Endometrial microvascular endothelial cells (primary cell): ENCODE data around the gene C22orf23. TPM values are rescaled to one million over a fixed set of nuclear protein-coding genes. Genes with fewer than 3 reads are reported as not detected.

Source experiments
- in situ Hi-C: cut with HindIII; loops from 2 replicates; pipeline ENCODE4 v1.10.0; 2017; ENCODE audit warnings: low sequenced_read_pairs, low pct_unique_long_range_greater_than_20kb; ENCODE audit errors: inconsistent ontology term
- total RNA-seq: library from RNA; depleted of rRNA; stranded (reverse); fragments of >200 nt; gene quantifications from one replicate; pipeline ENCODE4 v1.2.3, GENCODE V29; 2015; ENCODE audit errors: inconsistent ontology term

The C22orf23 gene
- total RNA-seq, 1 donor from 2014 or later: not detected

DNA sequence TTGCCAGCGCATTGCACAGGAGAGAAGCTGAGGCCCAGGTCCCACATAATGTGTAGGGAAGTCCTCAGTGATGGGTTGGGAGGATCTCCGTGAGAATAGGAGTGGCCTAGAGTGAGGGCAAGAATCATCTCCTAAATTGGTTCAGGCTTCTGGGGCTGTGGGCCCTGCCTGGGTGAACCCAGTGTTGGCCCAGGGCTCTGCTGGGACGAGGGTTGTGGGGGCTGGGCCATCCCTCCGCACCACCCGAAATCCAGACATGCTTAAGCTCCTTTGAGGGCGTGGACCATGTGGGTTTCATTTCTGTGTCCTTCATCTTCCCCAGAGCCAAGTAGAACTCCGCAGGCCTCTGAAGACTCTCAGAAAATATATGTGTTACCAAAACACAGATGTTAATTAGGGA lies 43.6 kb downstream of the C22orf23 start:
- in situ Hi-C loops: no loop called here

DNA sequence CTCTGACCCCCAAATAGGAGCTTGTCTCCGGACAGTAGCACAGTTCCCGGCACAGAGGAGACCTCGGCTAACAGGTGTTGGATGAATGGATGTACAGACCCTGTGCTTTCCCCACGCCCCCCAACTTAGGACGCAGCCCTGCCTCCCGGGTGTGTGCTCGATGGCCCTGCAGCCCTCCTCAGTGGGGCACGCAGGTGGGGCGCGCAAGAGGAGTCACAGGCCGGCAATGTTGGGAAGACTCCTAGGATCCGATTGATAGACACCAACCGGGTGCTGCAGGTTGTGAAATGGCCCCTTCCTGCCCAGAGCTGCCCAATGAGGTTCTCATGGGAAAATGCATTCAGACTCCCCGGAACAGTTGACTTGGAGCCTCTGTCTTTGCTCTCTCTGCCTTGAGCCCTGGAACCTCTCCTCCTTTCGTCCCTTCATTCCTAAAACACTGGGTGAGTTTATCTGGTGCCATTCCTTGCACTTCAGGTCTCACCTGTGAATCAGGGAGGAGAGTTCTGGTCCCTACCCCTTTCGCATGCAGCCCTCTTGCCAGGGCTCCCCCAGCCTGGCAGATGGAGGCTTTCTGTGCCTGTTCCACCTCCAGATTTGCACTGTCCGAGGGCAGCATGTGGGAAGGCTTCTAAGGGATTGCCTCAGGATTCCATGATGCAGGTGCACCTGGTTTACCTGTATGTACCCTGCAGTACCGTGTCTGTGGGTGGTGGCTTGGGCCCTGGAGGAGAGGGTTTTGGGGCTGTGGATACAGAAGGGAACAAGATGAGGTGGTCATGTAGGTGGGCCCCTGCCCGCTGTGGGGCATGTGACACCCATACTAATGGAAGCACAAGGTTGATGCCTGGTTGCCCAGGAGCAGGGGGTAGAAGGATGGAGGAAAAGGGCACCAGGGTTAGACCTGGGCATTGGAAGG lies 46.1 kb downstream of the C22orf23 start:
- in situ Hi-C loops: no loop called here

DNA sequence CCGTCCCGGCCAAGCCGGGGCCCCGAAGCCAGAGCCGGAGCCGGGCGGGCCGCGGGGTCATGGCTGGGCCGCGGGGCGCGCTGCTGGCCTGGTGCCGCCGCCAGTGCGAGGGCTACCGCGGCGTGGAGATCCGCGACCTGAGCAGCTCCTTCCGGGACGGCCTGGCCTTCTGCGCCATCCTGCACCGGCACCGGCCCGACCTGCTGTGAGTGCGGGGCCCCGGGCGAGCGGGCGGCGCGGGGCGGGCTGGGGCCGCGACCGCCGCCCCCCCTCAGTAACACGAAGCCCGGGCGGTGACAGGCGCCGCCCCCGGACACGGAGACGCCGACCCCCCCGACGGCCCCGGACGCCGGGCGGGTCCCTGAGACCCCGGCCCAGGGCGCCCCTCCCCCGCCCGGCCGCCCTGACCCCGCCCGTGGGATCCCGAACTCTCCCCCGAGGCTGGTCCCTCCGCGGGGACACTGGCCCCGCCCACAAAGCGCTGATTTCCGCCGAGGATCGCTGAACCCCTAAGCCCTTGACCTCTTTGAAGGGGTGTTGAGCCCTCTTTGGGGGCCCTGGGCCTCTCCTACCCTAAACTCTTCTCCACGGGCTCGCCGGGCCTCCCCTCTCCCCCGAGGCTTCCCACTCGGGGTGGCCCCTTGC lies 46.9 kb downstream of the C22orf23 start:
- in situ Hi-C loops: no loop called here

DNA sequence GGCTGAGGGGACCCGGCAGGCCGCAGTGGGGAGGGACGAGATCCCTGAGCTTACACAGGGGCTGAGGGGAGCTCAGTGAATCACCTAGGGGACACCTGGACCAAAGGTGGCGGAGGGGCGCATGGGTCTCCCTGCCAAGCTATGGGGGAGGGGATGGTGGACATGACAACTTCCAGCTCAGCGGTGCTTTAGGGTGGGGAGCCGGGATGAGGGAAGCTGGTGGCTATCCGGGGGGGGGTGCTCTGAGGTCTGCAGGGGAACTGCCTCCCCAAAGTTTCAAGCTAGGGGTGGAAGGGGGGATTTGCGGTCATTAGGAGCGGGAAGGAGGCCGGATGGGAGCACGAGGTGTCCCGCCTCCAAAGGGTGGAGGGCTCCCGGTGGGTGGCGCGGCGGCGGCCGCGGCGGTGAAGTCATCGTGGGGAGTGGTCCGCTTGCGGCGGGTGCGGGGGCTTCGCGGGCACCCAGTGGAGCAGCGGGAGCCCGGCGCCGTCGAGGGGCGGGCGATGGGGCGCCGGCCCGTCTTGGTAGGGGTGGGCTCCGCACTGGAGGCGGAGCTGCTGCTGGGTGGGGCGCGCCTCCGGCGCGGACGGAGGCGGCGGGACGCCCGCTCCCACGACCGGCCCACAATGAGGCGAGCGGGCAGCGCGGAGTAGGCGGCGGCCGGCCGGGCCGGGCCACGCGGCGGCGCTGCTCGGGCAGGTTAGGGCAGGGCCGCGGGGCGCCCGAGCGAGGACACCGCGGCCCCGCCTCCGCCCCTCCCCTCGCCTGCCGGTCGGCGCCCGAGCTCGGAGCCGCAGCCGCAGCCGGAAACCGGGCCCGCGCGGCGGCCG lies 47.7 kb downstream of the C22orf23 start, which contains the start of gene MICALL1:
Gene MICALL1, plus strand, starts transcription at position 764 of the 830 bp plus-strand sequence. CDS start 126 bp downstream, outside the sequence.
- in situ Hi-C loops: no loop called here

DNA sequence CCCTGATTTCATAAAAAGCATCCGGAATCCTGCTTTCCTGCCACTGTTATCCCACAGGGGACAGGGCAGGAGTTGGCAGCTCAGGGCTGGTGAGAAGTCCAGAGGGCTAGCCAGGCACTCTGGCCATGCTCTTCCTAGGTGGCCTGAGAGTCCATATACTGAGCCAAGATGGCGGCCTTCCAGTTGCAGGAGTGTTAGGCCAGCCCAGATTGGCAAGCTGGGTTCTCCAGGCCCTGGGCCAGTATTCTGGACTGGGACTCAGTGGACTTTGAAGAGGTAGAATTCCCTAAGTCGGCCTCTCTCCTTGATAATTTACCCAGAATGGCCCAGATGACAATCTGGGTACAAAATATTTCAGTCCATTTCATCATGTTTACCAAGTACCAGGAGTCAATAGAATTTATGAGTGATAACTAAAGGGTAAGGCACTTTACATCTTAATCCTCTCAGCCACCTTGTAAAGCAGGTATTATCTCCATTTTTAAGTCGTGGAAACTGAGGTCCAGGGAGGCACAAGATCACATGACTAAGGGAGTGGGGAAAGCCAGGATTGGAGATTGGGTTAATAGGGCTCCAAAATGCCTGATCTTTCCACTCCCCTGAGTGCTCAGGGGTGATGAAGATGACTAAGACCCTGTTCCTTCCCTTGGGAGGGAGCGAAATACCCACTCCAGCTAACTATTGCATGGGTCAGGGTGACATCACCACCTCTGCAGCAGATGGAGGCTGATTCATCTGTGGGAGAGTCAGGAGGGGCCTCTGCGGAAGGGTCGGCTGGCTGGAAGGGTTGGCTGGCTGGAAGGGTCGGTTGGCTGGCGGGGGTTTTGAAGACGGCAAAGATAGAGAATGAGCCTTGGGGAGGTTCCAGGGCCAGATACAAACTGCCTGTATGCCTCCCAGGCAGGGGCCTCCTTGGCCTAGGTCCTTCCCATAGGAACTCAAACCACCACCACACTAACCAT lies 48.5 kb downstream of the C22orf23 start:
- in situ Hi-C loops: no loop called here

DNA sequence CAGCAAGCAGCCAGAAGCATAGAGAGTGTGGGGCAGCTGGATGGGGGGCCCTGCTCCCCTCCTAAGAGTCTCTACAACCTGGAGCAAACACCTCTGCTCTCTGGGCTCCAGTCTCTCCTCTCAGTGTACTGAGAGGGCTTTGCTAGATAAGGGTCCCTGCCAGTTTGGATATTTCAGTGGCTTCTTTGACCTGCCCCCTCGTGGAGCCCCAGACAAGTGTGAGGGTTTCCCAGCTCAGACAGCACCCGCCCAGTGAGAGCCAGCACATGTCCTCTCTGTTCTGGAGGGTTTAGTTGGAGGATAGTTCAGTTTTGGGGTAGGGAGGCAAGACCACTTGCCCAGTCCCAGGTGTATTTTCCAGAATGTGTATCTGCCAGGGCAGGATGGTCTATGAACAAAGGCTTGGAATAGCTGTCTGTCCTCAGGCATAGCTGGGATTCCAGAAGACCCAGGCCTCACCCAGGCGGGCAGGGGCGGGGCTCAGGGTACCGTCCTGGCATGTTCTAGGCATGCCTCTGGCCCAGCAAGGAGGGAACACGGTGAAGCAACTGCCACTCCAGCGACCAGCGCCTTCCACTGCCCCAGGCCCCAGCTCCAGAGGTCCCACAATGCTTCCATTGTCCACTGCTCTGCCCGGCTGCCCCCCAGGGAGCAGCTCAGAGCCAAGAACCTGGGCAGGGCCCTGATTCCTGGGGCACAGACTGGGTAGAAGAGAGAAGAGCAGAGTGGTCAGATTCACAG lies 54.8 kb downstream of the C22orf23 start:
- in situ Hi-C loops: no loop called here

DNA sequence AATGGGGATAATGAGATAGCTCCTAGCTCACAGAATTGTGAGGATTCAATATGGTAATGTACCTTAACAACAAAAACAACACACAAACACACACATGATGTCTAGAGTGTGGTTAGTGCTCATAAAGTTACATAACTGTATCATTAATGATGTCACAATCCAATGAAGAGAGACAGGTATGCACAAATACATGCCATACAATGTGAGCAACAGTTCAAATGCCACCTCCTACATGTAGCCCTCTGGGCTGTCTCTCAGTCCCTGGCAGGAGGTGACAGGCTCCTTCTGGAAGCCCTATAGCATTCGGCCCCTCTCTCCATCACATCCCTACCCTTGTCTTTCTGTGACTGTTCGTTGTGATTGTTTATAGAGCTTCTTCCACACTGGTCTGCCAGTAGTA lies 55.6 kb downstream of the C22orf23 start:
- in situ Hi-C loops: no loop called here

DNA sequence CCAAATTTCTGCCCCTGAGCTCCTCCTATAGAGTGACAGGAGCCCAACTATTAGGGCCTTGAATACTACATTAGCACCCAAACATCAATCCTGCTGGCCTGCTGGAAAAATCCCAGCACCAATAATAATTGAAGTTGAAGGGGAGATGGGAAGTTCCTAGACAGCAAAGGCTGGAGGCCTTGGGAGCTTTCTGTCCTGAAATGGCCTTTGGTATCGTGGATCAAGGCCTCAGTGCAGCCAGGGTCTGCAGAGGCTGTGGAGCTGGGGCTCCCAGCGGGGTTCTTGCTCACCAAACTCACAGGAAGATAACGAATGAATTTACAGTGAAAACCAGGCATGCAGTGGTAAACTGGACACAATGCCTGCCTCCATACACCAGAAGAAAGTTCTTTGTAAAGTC lies 56.5 kb downstream of the C22orf23 start:
- in situ Hi-C loops: no loop called here

DNA sequence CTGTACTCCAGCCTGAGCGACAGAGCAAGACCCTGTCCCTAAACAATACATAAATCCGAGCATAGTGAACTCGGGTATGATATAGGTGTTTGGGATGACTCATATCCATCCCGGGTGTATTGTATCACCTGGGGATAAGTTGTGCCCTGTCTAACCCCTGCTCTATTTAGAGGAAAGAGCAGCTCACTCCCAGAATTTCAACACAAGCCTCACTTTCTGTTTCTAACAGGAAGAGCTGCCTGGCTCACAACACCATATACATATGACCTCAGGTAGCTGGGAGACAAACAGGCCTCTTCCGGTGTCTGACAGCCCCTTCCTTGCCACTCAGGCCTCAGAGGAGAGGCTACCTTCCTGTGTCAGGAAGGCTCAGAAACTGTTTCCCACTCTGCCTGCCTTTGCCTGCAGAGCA lies 57.2 kb downstream of the C22orf23 start:
- in situ Hi-C loops: no loop called here

DNA sequence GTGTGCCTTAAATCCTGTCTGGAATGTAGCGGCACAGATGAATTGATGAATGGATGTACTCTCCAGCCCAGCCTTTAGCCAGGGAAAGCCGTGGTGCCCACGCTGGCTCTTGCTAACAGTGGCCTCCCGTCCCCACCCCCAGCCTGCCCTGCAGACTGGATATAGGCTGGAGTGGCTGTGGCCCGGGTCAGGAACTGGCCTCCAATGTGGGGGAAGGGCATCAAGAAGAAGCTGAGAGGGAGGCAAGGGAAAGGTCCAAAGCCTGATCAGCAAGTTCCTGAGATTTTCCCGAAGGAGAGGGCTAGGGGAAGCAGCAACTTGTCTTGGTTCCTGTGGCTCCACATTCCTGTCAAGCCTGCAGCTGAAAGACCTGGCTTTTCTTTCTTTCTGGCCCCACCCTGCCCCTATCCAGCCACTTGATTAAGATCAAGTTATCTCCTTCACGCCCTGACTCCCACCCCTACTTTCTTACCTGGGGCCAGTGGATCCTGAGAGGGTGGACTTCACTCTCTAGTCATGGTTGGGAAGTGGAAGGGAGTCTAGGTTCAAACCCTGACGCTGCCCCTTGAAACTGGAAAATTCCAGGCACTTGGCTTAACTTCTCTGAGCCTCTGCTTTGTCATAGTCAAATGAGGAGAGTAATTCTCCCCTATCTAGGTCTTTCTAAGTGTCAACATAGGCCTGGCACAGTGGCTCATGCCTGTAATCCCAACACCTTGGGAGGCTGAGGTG lies 58.3 kb downstream of the C22orf23 start:
- in situ Hi-C loops: no loop called here

DNA sequence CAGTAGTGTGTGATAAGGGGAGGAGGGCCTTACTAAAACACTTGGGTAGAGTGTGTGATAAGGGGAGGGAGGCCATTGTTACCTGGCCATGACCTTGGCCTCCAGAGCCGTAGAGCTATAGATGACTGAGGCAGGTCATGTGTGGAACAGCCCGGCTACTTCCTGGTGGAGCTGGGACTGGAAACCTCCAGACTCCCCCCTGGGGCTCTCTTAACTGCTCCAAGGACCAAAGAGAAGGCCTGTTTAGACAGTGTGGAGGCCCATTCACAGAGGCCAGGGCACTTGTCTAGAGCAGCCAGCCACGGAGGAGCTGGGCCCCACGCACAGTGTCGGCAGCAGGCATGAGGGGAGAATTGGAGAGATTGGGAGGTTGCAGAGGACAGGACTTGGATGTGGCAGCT lies 59.8 kb downstream of the C22orf23 start:
- in situ Hi-C loops: no loop called here

Other genes with a start within 250 kb of the C22orf23 start
- 32.1 TPM for gene GCAT, start 145.7 kb downstream of the C22orf23 start, total RNA-seq
- gene GALR3, start 130.2 kb downstream of the C22orf23 start, total RNA-seq: not detected
- 54.3 TPM for gene ANKRD54, start 109.3 kb downstream of the C22orf23 start, total RNA-seq
- 397 TPM for gene EIF3L, start 104.2 kb downstream of the C22orf23 start, total RNA-seq
- 63.0 TPM for gene MICALL1, start 47.3 kb downstream of the C22orf23 start, total RNA-seq
- 80.4 TPM for gene POLR2F, start 98 bp upstream of the C22orf23 start, total RNA-seq
- not detected for gene SOX10, start 31.0 kb upstream of the C22orf23 start, total RNA-seq
- 17.2 TPM for gene PICK1, start 103.8 kb upstream of the C22orf23 start, total RNA-seq
- gene SLC16A8, start 130.6 kb upstream of the C22orf23 start, total RNA-seq: not detected
- 0.09 TPM for gene BAIAP2L2, start 157.1 kb upstream of the C22orf23 start, total RNA-seq
- gene PLA2G6, start 228.2 kb upstream of the C22orf23 start, total RNA-seq: 1.6 TPM
- gene MAFF, start 248.4 kb upstream of the C22orf23 start, total RNA-seq: 50.5 TPM